ENCODE data around the gene SPRY2. TPM values are rescaled to one million over a fixed set of nuclear protein-coding genes. Genes with fewer than 3 reads are reported as not detected.

Gene SPRY2
- total RNA-seq, 2 experiments from 2014 or later: 0.33 to 0.45 TPM

DNA sequence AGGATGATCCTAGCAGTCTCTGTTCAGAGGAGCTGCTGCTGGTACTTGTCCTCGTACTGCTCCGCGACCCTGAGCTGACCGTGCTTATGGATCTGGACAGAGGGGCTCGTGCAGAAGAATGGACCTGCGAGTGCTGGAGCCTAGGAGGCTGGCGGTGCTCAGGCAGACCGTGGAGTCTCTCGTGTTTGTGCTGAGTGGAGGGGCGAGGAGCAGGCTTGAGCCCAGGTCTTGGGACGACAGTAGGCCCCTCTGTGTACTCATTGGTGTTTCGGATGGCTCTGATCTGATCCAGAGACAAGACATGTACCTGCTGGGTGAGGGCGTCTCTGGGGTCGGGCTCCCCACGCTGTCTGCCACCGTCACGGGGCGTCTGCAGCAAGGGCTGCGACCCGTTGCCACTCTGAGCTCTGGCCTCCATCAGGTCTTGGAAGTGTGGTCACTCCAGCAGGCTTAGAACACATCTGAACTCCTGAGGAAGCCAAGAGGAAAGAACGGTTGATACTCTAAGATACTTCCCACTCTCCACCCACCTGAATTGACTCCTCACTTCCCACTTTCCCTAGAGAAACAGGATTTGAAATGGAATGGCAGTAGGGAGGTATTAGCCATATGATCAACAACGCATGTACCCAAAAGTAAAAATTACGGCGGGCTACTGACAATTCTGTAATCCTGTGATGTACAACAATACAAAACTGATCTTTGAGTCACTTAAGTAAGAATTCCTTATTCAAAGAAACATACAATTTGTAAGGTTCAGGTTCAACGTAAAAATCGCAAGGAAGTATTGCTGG is 3.4 kb downstream of the SPRY2 start:
- no peaks in the 10 kb centered on the region for H3K36me3 ChIP-seq (ENCODE audit: insufficient read depth, low read length)
- H3K27ac Mint-ChIP-seq: no peak overlapping the region
- intact Hi-C loops (cut with DNase I, micrococcal nuclease): no loop called here
- no peaks in the 10 kb centered on the region for H3K9me3 Mint-ChIP-seq
- ChIA-PET CTCF (no interaction called here), POLR2A (no interaction called here)
- H3K9me3 ChIP-seq (ENCODE audit: control insufficient read depth in 1 of 2, insufficient read depth in 1 of 2, low read length in 2 of 2): peaks cover 0 to 30% of the 10 kb centered on the region in 2 experiments
- no peak overlapping the region for H3K27ac ChIP-seq (ENCODE audit: low read depth in 1 of 2, low read length in 2 of 2)
- no peak overlapping the region for H3K4me3 ChIP-seq (ENCODE audit: low read length)
- TF ChIP-seq, protein P1, sequence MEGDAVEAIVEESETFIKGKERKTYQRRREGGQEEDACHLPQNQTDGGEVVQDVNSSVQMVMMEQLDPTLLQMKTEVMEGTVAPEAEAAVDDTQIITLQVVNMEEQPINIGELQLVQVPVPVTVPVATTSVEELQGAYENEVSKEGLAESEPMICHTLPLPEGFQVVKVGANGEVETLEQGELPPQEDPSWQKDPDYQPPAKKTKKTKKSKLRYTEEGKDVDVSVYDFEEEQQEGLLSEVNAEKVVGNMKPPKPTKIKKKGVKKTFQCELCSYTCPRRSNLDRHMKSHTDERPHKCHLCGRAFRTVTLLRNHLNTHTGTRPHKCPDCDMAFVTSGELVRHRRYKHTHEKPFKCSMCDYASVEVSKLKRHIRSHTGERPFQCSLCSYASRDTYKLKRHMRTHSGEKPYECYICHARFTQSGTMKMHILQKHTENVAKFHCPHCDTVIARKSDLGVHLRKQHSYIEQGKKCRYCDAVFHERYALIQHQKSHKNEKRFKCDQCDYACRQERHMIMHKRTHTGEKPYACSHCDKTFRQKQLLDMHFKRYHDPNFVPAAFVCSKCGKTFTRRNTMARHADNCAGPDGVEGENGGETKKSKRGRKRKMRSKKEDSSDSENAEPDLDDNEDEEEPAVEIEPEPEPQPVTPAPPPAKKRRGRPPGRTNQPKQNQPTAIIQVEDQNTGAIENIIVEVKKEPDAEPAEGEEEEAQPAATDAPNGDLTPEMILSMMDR (IDR thresholded peaks at IDR 0.05): no peak
- H3K36me3 Mint-ChIP-seq (ENCODE audit: low read depth): no peaks in the 10 kb centered on the region
- no peak overlapping the region for H3K4me3 Mint-ChIP-seq
- H3K27me3 ChIP-seq (ENCODE audit: control insufficient read depth in 1 of 2, insufficient read depth in 2 of 2, low read length in 2 of 2): peaks cover 26 to 31% of the 10 kb centered on the region in 2 experiments
- peaks cover 35% of the 10 kb centered on the region for H3K4me1 ChIP-seq (ENCODE audit: insufficient read depth, low read length)
- DNase-seq (no peak), ATAC-seq (ENCODE audit: poor library complexity) (no peak)
- H3K4me1 Mint-ChIP-seq (ENCODE audit: low read depth): peaks cover 20% of the 10 kb centered on the region
- H3K27me3 Mint-ChIP-seq: peaks cover 38% of the 10 kb centered on the region

DNA sequence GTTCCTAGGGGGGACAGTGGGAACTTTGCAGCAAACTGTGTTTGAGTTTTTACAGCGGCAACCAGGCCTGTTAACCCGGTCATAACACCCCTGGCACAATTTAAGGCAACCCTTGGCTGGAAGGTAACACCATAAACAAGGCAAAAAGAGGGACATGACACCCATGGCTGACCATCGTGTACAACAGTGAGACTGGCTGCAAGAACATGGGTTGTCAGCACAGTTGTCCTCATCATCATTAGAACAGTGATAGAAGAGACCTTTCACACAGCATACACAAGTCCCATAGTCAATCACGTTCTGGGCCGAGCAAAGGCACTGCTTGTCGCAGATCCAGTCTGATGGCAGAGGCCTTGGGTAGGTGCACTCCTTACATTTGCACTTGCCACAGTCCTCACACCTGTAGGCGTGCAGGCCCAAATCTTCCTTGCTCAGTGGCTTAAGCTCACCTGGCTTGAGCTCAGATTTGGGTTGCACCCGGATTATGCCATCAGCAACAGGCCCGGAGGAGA is 4.1 kb downstream of the SPRY2 start:
- no peak overlapping the region for H3K4me3 Mint-ChIP-seq
- TF ChIP-seq, protein P1 (IDR thresholded peaks at IDR 0.05): no peak

DNA sequence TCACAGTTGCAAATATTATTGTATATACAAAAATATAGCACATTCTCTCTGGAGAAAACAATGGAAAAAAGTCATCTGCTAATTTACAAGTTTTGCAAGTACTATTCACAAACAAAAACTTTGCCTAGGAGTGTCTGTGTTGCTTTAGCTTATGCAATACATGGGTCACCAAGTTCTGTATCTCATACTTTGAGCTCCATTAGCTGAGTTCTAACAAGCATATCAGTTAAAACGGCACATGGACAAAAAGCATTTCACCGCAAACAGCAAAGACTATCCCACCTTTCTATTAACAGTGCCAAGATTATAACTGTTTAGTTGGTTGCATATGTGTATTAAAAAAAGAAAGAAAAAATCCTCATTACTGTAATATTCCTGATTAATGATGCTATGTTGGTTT is 4.6 kb downstream of the SPRY2 start:
- Mint-ChIP-seq H3K9me3 (no peaks in the 10 kb centered on the region), H3K27ac (no peak overlapping the region), H3K4me3 (no peak overlapping the region), H3K27me3 (peaks cover 33% of the 10 kb centered on the region), H3K36me3 (ENCODE audit: low read depth) (no peaks in the 10 kb centered on the region), H3K4me1 (ENCODE audit: low read depth) (peaks cover 9% of the 10 kb centered on the region)
- TF ChIP-seq, protein P1 (IDR thresholded peaks at IDR 0.05): no peak
- peaks cover 0 to 30% of the 10 kb centered on the region in 2 experiments for H3K9me3 ChIP-seq (ENCODE audit: control insufficient read depth in 1 of 2, insufficient read depth in 1 of 2, low read length in 2 of 2)
- H3K27ac ChIP-seq (ENCODE audit: low read depth in 1 of 2, low read length in 2 of 2): no peak overlapping the region
- POLR2A ChIA-PET: no interaction called here
- intact Hi-C loops (cut with DNase I, micrococcal nuclease): no loop called here
- peaks cover 24 to 28% of the 10 kb centered on the region in 2 experiments for H3K27me3 ChIP-seq (ENCODE audit: control insufficient read depth in 1 of 2, insufficient read depth in 2 of 2, low read length in 2 of 2)
- H3K4me1 ChIP-seq (ENCODE audit: insufficient read depth, low read length): peaks cover 26% of the 10 kb centered on the region
- H3K4me3 ChIP-seq (ENCODE audit: low read length): no peak overlapping the region
- DNase-seq (no peak), ATAC-seq (ENCODE audit: poor library complexity) (no peak)
- H3K36me3 ChIP-seq (ENCODE audit: insufficient read depth, low read length): no peaks in the 10 kb centered on the region
- CTCF ChIA-PET: no interaction called here

More for the DNA sequence above, 4.1 kb downstream of the SPRY2 start:
- ATAC-seq (ENCODE audit: poor library complexity) (no peak), DNase-seq (no peak)
- peaks cover 14% of the 10 kb centered on the region for H3K4me1 Mint-ChIP-seq (ENCODE audit: low read depth)
- Histone ChIP-seq H3K9me3 (ENCODE audit: control insufficient read depth in 1 of 2, insufficient read depth in 1 of 2, low read length in 2 of 2) (peaks cover 0 to 30% of the 10 kb centered on the region in 2 experiments), H3K4me1 (ENCODE audit: insufficient read depth, low read length) (peaks cover 28% of the 10 kb centered on the region), H3K4me3 (ENCODE audit: low read length) (no peak overlapping the region), H3K36me3 (ENCODE audit: insufficient read depth, low read length) (no peaks in the 10 kb centered on the region), H3K27ac (ENCODE audit: low read depth in 1 of 2, low read length in 2 of 2) (no peak overlapping the region), H3K27me3 (ENCODE audit: control insufficient read depth in 1 of 2, insufficient read depth in 2 of 2, low read length in 2 of 2) (peaks cover 24 to 28% of the 10 kb centered on the region in 2 experiments)
- no peak overlapping the region for H3K27ac Mint-ChIP-seq
- CTCF ChIA-PET: no interaction called here
- POLR2A ChIA-PET: no interaction called here
- H3K9me3 Mint-ChIP-seq: no peaks in the 10 kb centered on the region
- no peaks in the 10 kb centered on the region for H3K36me3 Mint-ChIP-seq (ENCODE audit: low read depth)
- intact Hi-C loops (cut with DNase I, micrococcal nuclease): no loop called here
- peaks cover 37% of the 10 kb centered on the region for H3K27me3 Mint-ChIP-seq
